GM19240 (cell line): ENCODE measurements around the gene FRMD4B.
"Not testable (repeated sequence)": the region's sequence is repeated elsewhere in the genome, so short reads cannot be mapped to it uniquely, and the experiment has no call there.

ENCODE experiments used
- DNase-seq: peaks from one replicate; pipeline ENCODE4 v3.0.0; 2011; ENCODE audit warnings: low spot score; ENCODE audit not compliant: insufficient read length

FRMD4B gene

DNA sequence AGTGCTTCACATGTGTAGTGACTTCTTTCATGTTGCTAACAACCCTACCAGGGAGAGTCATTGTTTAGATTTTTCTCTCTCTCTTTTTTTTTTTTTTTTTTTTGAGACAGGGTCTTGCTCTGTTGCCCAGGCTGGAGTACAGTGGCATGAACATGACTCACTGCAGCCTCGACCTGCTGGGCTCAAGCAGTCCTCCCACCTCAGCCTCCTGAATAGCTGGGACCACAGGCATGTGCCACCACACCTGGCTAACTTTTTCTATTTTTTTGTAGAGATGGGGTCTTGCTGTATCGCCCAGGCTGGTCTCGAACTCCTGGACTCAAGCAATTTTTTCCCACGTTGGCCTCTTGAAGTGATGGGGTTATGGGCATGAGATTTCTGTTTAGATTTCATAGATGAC is 63.4 kb downstream of the FRMD4B start:
- not testable (repeated sequence) for DNase-seq

DNA sequence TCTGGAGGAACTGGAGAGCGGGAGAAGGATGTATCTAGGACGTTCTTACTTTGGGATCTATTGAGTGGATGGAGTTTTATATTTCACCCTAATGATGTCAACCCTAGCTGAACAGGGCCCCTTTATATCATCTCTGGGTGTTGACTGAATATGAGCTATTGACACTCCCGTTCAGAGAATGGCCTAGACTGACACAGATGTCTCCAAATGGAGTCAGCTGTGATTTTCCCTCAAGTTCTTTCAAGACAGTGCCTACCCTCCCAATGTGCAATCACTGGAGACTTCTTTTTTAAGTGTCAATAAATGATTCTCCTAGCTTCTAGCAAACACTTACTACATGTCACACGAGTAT is 63.8 kb downstream of the FRMD4B start:
- DNase-seq: no peak

DNA sequence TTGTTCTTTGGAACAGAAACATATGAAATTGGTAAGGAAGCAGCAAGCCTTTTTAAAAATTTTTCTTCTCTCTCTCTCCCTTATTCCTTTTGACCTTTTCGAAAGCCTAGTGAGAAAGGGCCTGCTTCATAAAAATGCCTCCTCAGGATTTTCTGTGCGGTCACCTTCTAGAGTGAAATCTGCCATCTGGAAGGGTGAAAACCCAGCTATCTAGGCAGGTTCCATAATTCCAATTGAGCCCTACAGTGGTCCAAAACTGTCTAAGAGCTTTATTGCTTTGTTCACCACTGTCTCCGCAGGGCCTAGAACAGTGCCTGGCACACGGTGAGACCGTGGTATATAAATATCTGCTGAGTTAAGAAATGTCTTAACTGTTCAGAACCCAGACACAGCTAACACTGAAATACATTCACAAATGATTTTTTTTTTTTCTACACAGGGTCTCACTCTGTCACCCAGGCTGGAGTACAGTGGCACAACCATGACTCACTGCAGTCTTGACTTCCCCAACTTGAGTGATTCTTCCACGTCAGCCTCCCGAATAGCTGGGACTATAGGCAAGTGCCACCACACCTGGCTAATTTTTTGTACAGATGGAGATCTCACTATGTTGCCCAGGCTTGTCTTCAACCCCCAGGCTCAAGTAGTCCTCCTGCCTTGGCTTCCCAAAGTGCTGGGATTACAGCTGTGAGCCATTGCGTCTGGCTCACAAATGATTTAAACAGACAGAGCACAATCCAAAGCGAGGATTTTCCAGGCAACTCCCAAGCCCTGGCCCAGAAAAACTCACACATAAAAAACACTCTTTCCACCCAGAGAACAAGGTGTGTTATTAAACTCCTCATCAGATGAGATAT is 64.4 kb downstream of the FRMD4B start:
- no peak for DNase-seq

DNA sequence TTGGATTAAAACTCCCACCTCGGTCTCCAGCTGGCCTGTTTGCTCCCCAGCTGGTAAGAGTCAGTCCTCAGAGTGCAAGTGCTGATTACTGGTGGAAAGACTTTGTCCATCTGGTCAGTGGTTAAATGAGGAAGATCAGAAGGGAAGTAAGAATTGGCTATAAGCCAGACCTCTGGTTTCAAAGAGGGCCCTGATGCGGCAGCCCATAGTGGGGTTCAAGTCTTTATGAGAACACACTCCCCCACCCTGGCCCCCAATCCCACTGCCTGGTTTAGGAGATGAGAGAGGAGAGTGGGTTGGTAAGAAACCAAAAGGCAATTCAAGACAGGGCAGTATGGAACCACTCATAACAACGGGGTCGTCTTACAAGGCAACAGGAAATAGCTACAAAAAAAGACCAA is 65.0 kb downstream of the FRMD4B start:
- DNase-seq: no peak

DNA sequence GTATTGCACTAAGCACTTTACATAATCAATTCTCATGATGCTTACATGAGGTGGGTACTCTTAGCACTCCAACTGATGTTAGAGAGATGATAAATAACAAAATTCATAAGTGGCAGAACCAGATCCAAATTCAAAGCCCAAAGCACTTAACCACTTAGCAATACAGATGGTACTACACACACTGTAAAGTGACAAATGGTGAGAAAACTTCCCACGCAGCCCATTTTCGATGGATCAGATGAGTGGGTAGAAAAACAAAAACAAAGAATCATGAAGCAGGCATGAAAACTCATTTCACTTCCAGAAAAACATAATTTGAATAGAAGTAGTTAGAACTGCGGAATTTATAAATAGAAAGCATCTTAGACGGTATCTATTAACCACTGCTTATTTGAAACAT is 66.2 kb downstream of the FRMD4B start:
- DNase-seq: no peak

DNA sequence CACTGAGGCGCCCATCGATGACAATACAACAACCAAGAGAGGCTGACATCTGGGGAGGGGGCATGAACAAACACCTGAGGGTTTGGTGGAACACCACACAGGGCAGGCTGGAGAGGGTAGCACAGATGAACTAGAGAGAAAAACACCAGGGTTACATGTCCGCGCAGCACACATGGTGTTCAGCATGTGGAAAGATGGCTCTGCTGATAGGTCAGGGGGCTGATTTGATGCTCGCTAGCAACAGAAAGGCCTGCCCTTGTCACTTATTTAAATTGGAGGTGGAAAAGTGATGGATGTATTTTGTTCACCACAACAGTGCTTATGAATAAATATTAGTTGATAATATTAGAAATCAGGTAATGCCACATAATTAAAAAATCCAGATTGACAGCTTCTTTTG is 67.5 kb downstream of the FRMD4B start:
- no peak for DNase-seq

DNA sequence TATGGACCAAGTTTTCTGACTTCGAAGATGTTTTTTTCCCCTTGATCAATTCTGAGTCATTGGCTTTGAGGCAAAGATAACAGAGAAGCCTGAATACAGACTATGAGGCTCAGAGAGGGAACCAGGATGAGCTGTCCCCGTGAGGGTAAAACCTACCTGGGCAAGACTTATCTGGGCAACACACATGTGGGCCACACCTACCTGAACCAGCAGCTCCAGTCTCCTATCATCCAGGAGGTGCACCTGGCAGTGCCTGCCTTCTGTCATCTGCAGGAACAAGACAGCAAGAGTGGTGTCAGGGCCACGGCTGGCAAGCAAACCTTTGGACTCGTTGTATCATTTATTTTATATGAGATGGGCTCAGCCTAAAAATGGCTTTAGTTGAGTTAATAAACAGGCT is 72.6 kb downstream of the FRMD4B start:
- no peak for DNase-seq

DNA sequence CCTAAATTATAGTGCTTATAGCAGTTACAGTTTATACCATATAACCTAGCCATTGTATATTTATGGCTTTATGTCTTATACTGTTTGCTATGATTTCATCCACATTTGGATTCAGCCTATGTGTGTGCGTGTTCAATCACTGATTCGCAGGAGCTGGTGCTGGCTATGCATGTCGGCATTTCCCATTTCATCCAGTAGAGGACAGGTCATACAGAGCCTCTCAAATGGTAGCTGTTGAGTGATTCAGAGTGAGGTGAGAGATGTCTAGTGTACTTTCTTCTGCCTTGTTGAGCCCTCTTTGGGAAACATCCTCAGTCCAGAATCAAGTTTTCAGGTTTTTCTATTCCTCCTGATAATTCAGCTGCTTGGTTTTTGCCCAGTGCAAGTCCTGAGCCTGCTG is 76.1 kb downstream of the FRMD4B start:
- DNase-seq: no peak

DNA sequence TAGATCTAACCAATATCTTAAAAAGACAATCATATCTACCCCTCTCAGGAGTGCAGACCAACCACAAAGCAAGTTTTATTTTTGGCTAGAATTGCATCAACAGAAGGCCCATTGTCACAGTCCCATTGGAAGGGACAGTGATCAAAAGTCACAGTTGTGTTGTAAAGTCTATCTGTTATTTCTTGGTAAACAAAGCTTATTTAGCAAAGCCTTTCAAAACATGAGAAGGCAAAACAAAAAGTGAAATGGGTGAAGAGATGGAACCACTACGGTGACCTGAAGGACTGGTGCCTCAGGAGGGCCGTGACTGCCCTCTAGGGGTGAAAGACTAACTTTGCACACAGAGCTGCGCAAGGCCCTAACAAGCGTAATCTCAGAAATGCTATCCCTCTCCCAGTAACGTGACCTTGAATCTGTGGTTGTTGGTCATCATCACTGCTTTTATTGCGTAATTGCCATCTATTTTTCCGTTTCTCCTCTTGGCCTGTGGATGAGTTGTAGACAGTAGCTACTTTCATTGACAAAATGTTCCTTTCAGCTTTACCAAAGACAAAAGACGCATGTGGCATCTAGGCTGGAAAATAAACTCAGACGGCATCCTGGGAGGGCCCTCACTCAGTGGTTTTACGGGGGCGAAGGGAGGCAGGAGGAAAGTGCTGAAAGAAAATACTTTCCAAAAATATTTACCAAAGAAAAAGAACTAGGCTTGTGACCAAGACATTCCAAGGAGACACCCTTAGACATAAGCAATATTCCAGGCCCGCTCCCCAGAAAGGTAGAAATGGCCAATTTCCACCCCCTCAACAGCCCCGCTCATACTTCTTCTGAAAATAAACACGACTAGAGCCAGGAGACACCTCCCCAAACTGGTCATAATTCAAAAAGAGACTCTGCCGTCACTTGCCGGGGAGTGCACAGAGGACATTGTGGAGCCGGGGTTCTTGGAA is 79.4 kb downstream of the FRMD4B start:
- DNase-seq: peak; percentile 53

DNA sequence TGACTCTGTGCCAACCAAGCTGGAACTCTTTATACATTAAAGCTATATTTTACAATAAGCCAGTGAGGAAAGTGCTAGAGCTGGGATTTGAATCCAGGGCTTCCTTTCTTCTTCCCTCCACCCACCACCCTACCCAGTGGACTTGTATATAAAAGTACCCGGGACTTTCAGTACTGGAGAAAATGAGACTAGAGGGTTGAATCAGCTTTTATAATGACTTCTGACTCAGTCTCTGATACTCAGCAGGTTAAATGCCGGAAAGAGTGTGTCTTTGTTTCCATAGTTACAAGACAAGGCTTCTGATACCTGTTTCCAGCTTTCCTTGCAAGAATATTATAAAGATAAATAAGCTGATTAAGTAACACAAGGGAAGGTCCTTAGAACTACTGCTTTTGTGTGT is 80.9 kb downstream of the FRMD4B start:
- no peak for DNase-seq

DNA sequence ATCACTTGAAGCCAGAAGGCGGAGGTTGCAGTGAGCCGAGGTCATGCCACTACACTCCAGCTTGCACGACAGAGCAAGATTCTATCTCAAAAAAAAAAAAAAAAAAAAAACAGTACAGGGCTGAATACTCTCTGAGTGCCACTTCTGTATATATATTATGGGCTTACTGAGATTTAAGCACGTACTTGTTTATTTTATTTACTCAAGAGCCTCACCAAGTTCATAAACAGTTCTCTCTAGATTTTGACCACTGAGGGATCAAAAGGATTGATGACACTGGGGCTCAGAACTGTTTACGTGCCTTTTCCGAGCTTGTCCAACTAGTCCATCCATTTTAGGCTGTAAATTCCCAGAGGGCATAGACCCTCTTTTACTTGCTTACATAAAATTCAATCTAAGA is 81.5 kb downstream of the FRMD4B start:
- no peak for DNase-seq

DNA sequence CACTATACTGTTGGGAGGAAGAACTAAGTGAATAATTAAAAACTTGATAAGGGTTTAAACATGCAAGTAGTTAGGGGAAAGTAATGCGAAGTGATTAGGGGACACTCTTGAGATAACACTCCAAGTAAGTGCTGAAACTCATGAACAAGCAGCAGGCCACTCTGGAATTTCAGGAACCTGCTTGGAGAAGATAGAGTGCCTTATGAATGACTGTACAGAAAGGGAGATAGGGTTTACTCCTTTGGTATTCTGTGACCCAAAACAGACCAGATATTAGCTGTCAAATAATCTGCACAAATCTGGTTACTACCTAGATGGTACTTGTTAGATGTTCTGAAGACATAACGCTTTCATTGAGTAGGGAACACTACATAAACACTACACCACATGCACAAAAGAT is 85.6 kb downstream of the FRMD4B start:
- no peak for DNase-seq

DNA sequence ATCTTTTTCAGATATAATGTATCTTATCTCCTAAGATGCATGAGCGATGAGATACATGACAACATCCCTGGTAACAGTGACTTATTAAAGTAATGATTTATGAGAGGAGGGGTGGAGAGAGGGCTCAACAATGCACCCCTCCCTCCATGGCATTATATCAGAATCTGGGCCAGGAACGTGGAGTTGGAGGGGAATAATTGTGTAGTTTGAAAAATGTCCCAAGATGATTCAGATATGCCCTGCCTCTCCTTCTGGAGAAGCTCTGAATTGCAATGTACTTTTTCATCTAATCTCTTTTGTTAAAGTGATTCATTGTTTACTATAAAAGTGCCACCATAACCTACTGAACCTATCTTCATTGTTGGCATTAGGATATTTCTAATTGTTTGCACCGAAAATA is 86.5 kb downstream of the FRMD4B start:
- DNase-seq: no peak

DNA sequence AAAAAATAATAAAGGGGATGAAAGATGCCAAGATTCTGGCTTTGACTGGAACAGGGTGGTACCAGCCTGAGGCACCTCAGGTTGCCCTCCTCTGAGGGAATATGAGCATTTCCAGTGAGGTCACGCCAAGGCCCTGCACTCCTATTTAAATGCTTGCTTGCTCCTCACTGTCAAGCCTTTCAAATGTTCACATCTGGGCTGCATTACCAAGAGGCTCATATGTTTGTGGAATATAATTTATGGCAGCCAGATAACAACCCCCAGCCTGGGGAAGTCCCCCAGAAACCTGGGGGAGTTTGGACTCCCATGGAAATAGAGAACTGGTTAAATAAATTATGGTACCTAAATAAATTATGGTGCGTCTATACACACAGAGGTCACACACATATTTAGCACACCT is 88.4 kb downstream of the FRMD4B start:
- no peak for DNase-seq

DNA sequence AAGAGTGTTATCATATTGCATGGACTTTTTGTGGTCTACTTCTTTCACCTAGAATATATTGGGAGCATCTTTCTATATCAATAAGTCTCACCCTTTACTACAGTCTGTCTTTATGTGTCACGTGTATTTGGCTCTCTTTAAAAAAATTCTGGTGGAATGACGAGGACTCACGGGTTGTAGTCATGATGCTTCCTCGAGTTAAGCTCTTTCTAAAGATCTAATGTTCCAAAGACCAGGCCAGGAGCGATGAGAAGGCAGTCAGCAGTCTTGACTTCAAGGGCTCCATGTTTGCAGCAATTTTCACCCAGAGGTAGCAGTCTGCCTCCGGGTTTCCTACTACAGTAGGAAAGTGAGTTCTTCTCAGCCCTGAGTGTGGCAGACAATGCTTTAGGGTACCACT is 88.9 kb downstream of the FRMD4B start:
- no peak for DNase-seq

DNA sequence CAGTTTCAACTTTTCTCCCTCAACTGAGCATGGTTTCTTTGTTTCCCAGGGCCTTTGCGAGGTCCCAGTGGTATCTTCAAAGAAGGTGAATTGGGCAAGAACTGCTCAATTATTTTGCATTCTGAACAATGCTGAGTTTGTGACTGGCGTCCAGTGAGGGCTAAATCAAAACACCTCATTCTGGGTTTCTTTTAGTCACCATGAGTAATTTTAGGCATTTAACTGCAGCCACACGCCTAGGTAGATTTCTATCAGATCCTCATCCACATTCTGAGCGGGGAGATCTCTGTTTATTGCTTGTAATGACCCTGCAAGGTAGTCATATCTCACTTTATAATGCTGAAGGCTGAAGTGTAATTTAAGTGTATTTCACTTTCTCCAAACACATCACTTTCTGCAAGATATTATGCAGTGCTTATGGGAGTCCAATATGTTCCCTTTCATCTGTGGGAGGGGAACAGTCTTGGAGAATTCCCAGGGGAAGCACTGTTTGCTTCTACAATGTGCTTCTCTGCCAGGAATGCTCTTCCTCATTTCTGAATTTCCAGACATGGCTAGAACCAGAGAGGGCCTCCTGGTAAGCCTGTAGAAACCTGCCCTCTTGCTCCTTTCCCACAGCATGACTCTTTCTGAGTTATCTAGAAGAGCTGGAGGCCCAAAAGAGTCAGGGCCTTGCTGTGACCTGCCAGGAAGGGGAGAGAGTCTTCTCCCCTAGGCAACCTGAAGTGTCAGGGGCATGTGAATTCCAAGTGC is 91.7 kb downstream of the FRMD4B start:
- DNase-seq: peak; percentile 14

DNA sequence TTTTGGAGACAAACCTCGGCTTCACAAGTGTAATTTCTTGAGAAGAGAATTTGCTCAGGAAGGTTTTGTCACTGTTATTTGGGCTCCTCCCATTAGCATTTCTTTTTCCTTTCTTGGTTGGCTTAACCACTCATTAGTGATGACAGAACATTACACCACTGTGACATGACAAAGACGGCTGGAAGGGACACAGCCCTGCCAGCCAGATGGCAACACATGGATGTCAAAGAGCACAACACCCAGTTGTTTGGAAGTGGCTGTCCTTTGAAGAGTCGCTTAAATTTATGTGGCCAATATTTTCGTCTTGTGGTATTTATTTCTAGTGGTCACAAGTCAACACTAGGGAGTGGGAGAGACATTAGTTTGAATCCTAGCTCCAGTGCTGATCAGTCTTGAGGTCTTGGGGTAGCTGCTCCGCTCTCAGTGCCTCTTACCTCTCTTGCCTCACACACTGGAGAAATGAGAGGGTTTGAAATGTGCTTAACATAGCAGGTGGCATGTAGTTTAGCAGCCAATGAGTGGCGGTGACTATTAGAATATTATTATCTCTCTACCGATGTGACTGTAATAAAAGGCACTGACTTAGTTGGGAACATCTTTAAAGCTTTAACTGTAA is 92.8 kb downstream of the FRMD4B start:
- DNase-seq: no peak

DNA sequence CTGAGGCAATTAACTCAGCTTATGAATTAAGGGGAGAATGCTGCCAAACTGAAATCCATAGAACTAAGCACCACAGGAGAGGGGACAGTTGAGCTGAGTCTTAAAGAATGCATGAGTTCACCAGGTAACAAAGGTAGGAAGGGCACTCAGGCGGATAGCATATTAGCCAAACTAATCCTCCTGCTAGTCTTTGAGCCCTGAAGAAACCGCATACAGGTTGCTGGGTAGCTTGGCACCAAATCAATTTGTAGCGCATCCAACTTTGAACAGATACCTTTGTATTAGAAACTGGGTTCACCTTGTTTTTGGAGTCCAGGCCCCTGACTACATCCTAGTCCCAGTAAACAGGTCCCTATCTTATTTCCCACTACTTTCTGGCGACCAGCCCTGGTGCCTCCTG is 93.7 kb downstream of the FRMD4B start:
- no peak for DNase-seq

DNA sequence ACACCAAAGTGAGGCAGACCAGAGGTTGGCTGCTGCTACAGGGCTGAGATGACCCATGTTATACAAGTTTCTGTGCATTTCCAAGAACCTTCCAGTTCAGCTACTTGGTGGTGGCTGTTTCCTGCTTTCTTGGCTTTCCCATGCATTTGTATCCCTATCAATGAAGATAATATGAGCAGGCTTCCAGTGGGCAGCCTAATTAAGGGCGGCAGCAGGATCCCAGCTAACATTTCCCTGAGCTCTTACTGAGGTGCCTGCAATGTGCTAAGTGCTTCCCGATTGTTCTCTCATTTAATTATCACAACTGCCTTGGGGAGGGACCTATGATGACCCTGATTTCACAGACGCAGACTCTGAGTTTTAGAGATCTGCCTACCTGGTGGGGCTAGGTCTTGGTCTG is 95.5 kb downstream of the FRMD4B start:
- DNase-seq: no peak

DNA sequence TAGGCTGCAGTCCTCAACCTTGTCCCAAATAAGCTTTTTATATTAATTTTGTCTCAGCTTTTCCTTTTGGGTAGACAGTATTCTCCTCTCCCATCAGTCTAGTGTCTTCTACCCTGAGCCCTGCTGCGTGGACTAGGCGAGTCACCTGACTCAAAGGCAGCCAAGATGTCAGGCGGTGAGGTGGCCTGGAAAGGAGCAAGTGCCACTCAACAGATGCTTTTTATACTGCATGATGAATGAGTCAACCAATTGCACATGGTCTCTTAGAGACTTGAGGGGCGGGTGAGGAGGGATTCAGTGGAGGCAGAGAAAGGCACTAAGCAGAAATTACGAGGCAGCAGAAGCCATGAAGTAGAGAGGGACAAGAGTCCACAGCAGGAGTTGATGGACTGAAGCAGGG is 95.9 kb downstream of the FRMD4B start:
- DNase-seq: no peak

DNA sequence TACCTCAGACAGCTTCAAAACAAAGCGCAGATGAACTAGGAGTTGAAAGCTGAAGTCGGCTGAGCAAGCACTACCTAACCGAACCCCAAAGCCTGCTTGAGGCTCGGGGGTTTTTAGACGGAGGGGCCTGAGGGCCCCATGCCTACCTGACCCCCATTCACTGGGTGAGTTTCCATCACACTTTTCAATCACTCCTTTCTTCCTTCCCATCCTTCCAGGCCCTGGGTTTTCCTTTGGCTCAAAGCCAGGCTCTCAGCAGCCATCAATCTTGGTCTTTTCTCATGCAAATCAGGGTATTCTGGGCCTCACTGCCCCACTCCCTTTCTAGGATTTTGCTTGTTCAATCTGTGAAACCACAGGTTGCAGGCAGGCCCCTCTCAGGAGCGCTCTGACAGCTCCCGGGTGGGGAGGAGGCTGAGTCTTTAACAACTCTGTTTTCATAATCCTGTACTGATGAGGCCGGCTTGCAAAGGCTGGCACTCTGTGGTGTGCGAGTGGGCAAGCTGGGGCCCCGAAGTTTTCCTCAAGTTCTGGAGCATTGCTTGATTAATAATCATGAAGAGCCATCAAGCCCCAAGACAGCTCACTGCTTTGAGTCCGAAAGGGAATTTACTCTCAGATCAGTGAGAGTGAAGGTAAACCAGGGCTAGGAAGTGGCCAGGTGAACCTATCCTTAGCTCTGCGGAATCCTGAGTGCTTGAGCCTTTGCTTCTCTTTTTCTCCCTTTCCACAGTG is 97.6 kb downstream of the FRMD4B start:
- DNase-seq: peak; percentile 17
